Dedifferentiated amniotic fluid mesenchymal stem cell (primary cell): ENCODE data around the gene CCDC197.

Source experiments
- DNase-seq: peaks from one replicate; pipeline ENCODE4 v3.0.0-alpha.2; 2016; ENCODE audit errors: extremely low spot score

The CCDC197 gene

DNA sequence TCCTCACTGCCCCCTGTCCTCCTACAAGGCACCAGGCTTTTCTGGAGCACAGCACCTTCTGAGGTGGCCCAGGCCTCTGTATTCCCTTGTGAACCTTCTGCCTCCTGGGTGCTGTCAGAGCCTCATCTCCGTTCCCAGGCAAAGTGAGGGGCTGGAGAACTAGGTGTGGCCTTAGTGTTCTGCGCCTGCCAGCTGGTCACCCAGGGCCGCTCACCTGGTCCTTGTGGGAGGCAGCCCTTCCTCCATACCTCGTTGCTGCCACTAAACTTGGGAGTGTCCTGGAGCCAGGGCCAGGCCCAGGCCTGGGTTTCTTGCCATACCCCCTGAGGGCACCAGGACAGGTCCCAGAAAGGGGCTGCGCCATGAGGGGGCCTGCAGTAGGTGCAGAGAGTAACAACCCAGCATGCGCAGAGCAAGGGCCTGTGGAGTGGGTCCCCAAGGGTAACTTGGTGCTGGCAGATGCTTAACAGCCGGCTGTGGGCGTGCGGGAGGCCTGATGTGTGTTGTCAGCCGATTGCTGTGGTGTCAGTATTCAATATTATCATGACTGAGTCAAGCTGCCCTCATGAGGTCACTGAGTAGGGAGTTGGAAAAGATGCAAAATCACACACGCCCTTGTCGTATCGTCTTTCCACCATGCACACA is 46.1 kb downstream of the CCDC197 start:
- no peak for DNase-seq

DNA sequence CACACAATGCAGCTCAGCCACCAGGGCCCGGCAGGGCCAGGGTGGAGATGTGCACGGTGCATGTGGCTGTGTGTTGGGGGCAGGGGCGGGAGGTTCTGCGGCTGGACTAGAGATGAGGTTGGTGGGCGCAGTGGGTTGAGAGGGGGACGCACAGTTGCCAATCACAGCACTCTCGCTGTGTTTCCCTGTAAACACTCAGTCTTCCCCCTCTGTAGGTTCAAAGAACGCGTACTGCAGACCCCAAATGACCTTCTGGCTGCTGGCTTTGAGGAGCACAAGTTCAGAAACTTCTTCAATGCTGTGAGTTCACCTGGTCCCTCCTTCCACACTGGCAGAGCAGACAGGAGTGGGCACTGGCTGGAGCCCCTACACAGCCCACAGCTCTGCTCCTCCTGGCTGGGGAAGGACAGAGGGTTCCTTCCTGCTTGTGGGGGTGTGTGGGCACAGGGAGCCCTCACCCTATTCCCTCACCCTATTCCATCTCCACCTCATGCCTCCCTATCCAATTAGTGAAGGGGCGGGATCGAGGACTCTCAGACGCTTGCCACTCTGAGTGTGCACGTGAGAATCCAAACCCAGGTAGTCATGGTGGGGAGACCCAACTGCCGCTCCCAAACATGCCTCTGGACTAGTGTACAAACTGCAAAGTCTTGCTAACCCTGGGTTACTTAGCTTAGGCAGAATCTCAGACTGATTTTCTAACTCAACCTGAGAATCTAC is 46.8 kb downstream of the CCDC197 start:
- no peak for DNase-seq

DNA sequence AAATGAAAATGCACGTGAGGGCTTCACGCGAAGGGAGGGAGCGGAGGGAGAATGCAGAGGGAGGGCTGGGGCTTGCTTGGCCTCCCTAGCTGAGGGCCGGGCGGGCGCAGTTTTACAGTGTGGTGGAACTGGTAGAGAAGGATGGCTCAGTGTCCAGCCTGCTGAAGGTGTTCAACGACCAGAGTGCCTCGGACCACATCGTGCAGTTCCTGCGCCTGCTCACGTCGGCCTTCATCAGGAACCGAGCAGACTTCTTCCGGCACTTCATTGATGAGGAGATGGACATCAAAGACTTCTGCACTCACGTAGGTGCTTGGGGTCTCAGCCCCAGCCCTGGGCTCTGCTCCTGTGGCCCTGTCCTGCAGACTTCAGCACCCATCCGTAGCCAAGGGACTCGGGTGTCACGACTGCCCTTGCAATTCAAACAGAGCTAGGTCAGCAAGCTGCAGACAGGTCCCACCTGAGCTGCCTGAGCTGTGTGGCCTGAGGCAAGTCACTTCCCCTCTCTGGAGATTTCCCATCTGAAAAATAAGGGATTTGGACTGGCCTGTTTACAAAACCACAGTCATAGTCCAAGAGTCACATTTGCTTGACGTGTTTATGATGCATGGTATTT is 47.5 kb downstream of the CCDC197 start:
- no peak for DNase-seq

DNA sequence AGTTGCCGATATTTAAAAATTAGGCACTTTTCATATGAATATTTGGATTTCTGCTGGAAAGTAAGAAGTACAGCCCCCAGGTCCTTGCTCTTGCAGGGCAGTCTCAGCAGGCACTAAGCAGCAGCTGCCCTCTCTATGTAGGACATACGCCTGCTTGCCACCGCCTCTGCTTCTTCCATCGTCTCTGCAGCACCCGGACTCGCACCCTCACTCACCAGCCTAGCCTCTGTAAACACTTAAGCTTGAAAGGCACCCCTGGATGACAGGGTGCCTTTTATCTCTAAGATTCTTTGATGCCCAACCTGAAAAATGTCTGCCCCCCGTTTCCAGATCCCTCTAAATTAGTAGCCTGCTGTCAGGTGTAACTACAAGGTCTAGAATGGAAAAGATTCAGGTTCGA is 48.0 kb downstream of the CCDC197 start:
- no peak for DNase-seq

DNA sequence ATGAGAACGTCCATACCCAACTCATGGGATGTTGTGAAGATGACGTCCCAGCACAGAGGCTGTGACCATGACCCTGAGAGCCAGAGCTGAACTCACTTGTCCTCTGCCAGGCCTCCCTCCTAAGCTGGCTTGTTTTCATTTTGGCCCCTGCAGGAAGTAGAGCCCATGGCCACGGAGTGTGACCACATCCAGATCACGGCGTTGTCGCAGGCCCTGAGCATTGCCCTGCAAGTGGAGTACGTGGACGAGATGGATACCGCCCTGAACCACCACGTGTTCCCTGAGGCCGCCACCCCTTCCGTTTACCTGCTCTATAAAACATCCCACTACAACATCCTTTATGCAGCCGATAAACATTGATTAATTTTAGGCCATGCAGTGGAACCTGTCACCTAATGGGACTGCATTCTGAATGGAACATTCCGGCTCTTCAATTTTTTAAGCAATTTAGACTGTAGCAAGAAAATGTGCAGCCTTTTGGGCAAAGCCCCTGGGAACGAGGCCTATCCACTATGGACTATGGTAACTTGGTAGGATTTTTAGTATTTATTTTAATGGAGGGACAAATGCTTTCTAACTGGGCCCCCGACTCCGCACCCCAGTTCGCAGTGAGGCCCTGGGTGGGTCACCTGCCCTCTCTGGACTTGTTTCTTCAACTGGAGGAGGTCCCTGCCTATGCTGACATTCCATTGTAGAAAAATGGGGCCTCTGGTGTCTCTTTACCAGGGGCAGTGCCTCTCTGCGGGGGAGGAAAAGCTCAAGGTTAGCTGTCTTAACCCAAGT is 48.7 kb downstream of the CCDC197 start:
- no peak for DNase-seq

DNA sequence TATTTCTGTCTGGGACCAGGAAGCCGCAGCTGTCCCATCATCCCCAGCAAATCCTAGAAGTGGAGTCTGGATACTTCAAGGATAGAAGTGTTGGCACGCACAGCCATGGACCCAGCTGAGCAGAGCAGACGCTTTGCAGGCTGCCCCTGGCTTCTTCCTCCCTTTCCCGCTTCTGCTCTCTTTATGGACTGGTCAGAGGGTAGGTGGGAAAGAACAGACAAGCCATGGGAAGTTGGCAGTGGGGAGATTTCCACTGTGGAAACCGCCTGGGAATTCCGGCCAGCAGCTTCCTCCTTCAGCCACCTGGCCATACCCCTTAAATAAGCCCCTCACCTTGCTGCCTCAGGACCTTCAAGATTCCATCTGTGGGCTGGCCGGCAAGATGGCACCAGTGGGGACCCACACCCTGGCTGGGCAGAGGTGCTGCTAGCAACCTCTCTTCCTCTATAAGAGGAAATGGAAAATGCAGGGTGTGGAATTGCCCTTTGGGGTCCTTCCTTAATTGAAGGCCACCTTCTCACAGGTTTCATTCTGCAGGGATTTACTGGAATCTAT is 49.7 kb downstream of the CCDC197 start:
- DNase-seq, result no peak

DNA sequence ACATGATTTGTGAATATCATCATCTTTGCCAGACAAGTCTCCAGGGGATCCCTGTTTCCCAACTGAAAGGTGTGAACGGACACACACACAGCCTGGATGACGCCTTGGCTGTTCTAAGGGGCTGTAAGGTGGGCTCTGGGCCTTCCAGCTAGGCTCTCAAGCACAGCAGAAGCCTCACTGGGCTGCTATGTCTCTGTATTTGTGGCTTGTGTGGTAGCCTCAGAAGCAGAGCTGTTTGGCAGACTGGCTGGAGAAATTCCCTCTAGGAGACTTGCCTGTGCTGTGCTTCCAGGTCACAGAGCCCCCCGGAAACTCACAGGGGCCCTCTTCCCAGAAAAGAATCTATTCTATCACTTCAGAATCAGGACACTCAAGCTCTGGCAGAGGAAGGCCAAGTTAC is 50.5 kb downstream of the CCDC197 start:
- DNase-seq, result no peak

DNA sequence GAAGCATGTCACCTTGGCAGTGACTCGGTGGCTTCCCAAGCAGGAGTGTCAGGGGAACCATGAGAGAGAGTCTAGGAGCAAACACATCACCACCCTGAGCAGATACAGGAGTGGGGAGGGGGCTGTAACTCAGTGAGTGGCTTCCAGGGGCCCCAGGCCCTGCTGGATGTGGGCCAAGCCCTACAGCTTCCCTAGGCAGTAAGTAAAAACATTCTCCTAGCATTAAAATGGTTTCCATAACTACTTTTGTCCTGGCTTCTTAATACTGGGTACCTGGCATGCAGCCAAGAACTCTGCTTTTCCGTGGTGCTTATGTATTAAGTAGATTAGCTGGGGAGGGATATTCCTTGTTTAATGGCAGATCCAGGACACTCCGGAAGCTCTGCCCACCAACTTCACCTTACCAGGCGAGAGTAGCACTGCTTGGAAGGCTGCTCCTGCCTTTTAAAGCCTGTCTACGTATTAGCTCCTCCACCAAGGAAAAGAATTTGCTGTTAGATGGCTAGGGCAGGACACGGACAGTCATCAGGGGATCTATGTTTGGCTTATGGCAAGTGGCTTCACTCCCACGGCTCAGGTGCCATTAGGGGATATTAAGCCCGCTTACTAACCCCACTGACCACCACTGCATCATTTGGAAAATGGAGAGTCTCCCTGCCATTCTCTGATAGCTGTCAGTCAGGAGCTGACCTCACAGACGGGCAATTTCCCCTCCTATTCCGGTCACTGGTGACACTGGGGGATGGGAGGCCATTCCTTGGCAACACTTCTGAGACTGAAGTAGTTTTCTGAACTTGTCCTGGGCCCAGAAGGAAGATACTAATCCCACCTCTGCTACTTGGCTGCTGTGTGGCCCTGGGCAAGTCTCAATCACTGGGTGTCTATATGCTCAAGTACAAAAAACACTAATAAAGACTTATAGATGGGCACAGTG is 51.9 kb downstream of the CCDC197 start:
- no peak for DNase-seq

DNA sequence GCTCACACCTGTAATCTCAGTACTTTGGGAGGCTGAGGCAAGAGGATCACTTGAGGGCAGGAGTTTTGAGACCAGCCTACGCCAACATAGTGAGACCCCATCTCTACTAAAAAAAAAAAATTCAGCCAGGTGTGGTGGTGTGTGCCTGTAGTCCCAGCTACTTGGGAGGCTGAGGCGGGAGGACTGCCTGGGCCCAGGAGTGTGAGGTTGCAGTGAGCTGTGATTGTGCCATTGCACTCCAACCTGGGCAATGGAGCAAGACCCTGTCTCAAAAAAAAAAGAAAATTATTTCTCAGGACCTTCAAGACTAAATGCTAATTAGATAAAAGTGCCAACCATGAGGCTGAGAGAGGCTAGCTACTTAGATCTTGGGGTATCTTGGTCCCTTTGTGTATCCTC is 52.5 kb downstream of the CCDC197 start:
- DNase-seq, result no peak

DNA sequence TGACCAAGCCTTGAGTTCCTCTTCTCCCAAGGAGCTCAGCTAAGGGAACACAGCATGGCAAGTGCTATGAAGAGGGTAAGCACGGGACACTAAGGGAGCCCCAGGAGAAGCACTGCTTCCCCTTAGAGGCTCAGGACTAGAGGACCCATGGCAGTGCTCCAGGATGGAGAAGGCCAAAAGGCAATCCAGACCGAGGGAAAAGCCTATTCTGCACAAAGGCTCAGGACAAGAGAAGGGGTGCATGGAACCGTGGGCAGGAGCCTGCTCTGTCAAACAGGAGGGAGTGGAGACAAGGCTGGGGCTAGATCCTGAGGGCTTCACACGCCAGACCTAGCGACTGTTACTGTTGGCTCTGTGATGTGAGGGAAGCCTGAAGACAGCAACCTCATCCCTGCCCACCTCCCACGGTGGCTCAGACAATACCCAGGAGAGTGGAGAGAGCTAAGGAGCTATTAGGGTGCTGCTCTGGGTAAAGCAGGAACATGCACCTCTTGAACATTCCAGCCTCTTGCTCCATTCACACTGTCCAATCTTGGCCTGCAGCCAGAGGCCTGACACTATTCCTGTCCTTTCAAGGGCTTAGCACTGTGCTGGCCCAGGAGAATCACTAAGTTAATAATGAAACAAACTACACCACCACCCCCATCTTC is 53.3 kb downstream of the CCDC197 start:
- DNase-seq, result no peak

DNA sequence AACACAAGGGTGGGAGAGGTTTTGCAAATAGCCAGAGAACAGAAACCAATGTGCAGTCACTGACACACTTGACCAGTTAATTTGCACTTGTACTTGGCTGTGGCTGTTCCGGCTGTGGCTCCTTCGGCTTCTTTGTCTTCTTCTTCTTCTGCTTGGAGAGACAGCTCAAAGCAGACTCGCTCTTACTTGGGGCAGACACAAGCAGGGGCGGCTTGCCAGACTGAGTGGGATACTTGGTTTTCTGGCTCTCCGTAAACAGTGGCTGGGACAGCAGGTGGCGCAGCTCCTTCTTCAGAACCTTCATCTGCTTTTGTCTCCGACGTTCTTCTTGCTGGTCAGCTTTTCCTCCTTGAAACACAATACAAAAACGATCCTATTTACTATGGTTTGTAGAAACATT is 54.0 kb downstream of the CCDC197 start:
- no peak for DNase-seq

DNA sequence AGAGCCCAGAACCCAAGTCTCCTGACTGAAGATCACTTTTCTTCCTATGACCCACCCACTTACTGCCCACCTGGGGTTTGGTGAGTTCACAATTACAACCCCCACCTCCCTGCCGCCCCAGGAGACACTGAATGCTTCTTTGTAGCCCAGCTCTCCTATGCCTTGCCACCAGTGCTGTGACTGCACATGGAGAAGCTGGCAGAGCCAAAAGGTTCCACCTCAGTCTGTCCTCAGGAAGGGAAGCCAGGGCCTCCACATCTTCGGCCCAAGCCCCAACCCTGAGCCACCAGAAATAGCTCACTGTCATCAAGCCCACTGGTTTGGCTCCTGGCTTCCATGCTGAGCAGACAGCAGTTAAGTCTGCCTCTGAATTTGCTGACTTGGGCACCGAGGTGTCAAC is 54.7 kb downstream of the CCDC197 start:
- DNase-seq, result no peak

DNA sequence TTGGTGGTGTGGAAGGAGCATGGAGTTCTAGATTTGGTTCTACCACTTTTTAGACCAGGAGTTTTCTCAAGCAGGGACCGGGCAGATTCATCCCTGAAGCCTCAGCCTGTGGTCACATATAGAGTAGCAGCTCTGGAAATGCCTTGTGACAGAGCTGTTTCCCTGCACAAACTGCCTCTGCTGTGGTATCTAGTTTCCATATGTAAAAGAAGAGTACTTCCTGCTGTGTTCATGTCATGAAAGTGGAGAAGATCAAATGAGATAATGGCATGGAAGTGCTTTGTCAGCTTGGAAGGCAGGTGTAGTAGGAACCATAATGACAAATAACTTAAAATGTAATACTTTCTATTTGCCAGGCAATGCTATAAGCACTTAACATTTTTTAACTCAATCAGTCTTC is 55.1 kb downstream of the CCDC197 start:
- DNase-seq, result no peak

DNA sequence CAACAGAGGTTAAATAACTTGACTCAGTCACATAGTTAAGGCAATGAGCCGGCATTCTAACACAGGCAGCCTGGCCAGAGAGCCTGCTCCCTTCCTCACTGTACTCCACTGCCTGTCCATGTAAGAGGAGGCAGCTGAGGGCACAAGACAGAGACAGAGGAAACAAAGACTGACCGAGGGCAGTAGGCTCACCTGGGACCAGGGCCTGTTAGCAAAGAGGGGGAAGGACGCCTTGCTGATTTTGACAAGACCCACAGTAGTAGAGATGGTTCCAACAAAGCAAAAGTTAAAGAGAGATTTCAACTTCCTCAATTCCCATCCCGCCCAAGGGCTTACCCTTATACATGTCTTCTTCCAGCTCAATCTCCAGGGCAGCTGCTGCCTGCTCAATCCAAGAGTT is 55.6 kb downstream of the CCDC197 start:
- DNase-seq, result no peak

DNA sequence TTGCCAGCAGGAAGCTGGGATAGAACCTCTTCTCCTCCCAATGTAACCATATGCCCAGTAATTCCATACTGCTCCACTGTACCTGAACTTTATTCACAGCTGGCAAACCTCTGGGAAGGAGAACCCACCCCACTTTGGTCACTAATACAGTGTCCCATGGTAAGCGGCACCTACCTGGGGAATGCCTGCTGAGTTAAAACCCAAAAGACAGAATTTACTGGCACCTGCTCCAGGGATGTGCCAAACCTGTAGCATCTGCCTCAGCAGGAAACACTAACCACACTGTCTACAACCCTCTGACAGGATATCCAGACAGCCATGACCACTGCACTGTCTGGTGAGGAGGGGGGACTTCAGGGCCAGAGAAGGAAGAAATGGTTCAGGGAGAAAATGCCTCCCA is 57.3 kb downstream of the CCDC197 start:
- no peak for DNase-seq

DNA sequence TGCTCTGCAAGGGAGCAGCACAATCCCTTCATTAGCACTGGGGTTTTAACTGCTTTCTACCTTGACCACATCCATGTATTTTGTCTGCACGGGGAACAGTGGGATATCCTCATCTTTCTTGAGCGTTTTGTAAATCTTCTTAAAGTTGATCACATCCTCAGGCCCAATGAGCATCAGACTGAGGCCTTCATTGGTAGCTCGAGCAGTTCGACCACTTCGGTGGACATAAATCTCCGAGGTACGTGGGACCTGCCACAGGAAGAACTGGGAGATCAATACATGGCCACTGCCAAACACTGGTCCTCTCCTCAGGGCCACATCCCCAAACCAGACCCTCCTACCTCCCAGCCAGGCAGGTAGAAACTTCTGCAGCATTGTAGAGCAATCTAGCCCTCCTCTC is 57.8 kb downstream of the CCDC197 start:
- DNase-seq, result no peak

DNA sequence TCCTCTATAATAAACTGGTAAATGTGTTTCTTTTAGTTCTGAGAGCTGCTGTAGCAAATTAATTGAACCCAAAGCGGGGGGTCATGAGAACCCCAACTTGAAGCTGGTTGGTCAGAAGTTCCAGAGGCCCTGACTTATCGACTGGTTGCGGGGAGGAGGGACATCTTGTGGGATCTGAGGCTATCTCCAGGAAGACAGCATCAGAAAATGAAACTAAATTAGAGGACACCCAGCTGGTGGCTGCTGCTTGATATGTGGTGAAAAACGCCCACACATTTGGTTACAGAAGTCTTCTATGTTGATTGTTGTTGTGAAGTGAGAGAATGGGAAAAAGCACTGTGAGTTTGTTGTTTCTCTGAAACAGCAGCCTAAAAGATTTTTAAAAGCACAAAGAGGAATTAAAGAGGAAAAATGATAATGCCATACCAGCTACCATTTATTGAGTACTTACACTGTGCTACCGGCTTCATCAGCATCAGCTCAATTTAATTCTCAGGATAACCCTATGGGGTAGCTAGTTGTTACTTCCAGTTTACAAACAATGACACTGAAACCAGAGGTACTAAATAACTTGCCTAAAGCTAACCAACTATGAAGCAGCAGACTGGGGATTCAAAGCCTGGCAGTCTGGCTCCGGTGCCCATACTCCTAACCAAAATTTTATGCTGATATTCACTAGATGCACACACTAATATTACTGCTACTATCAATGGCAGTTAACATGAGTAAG is 59.6 kb downstream of the CCDC197 start:
- DNase-seq, result no peak

DNA sequence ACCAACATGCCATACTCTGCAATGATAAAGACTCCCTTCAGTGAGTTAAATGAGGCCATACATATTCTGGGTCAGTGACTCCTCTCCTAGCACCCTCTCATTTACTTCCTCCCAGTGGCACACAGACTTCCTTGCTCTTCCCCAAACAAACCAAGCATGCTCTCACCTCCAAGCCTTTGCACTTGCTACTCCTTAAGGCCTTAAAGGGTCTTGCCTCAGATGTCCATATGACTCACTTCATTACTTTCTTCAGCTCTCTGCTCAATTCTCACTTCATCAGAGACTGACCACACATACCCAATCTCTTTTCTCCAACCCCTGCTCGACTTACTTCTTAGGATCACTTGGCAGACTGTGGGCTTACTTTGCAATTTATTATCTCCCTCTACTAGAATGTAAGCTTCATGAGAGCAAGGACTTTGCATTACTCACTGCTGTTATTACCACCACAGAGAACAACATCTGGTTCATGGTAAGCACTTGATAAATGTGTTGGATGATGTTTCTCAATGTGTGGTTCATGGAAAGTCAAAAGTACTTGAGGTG is 61.1 kb downstream of the CCDC197 start:
- no peak for DNase-seq
